BLaER1 (cell line): ENCODE measurements around the gene PERCC1.
A peak's percentile ranks its signal among the peaks of the same experiment; 100 is the strongest.

Experiments
- H3K27ac ChIP-seq: shearing (Covaris generic); formaldehyde crosslinking; 2 replicates; pipeline ENCODE4 v1.8.1; 2022
- H3K27me3 ChIP-seq: shearing (Covaris generic); formaldehyde crosslinking; 2 replicates; pipeline ENCODE4 v1.8.1; 2022
- H3K36me3 ChIP-seq: shearing (Covaris generic); formaldehyde crosslinking; 2 replicates; pipeline ENCODE4 v1.8.1; 2022
- H3K4me1 ChIP-seq: shearing (Covaris generic); formaldehyde crosslinking; 2 replicates; pipeline ENCODE4 v1.8.1; 2022
- H3K4me2 ChIP-seq: shearing (Covaris generic); formaldehyde crosslinking; 2 replicates; pipeline ENCODE4 v1.8.1; 2022
- H3K4me3 ChIP-seq: shearing (Covaris generic); formaldehyde crosslinking; 2 replicates; pipeline ENCODE4 v1.8.1; 2022
- H3K9ac ChIP-seq: shearing (Covaris generic); formaldehyde crosslinking; 2 replicates; pipeline ENCODE4 v1.8.1; 2022
- H3K9me3 ChIP-seq: shearing (Covaris generic); formaldehyde crosslinking; 2 replicates; pipeline ENCODE4 v1.8.1; 2022
- H4K20me1 ChIP-seq: shearing (Covaris generic); formaldehyde crosslinking; 2 replicates; pipeline ENCODE4 v1.8.1; 2022
- Cebpa-rat ChIP-seq: shearing (Covaris generic); IDR thresholded peaks from 2 replicates; pipeline ENCODE4 v1.8.1; 2022

The PERCC1 gene

DNA sequence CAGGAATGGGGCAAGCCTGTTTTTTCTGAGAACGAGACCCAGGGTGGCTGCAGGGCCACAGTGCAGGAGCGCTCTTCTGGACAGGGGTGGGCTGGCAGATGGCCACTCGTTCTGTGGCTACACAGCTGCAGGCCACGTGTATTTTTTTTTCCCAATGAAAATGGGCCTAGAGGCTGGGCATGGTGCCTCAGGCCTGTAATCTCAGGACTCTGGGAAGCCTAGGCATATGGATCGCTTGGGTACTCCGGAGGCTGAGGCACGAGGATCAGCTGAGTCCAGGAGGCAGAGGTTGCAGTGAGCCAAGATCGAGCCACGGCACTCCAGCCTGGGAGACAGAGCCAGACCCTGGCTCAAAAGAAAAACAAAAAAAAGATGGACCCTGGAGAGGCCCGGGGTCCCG lies 23.1 kb upstream of the PERCC1 start:
- peaks cover 94% of the 10 kb centered on the region for H4K20me1 ChIP-seq
- peaks cover 58% of the 10 kb centered on the region for H3K4me1 ChIP-seq
- peak overlapping the region; percentile 99 for H3K4me2 ChIP-seq
- TF ChIP-seq Cebpa-rat = no peak
- no peaks in the 10 kb centered on the region for H3K27me3 ChIP-seq
- peak overlapping the region; percentile 49; the same call in 1 of the 2 replicates for H3K27ac ChIP-seq
- H3K9me3 ChIP-seq = no peaks in the 10 kb centered on the region
- H3K9ac ChIP-seq = peak overlapping the region; percentile 65; the same call in 1 of the 2 replicates
- peak overlapping the region; percentile 76 for H3K4me3 ChIP-seq
- H3K36me3 ChIP-seq = peaks cover 67% of the 10 kb centered on the region

DNA sequence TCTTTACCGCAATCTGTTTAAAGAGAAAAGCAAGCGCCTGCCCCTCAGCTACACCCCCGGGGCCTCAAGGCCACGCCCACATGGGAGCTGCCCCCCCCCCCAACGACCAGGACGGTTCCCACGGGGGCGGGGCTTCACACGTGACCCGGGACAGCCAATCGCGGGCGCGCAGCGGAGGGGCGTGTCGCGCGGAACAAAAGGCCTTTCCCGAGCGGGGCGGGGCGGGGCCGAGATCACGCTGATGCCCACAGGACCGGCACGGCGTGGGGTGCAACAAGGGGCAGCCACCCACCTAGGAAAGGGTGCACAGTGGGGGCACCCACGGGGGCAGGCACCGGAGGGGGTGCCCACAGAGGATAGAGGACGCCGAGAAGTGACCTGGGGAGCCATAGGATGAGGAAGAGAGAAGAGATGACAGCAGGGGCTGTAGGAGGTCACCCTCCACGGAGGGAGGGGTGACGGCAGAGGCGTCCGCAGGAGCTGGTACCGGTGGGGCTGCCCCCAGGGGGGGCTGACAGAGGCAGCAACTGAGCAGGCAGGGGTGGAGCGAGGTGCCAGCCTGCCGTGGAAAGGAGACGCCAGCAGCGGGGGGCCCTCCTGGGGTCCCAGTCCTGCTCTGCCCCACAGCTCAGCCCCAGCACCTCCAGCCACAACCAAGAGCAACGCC lies 22.6 kb upstream of the PERCC1 start:
- H3K4me1 ChIP-seq = peaks cover 63% of the 10 kb centered on the region
- no peaks in the 10 kb centered on the region for H3K27me3 ChIP-seq
- peak overlapping the region; percentile 99 for H3K4me2 ChIP-seq
- peak overlapping the region; percentile 80 for H3K27ac ChIP-seq
- TF ChIP-seq Cebpa-rat = no peak
- H3K9ac ChIP-seq = peak overlapping the region; percentile 79
- H3K9me3 ChIP-seq = no peaks in the 10 kb centered on the region
- H3K4me3 ChIP-seq = peak overlapping the region; percentile 76
- H4K20me1 ChIP-seq = peaks cover 94% of the 10 kb centered on the region
- H3K36me3 ChIP-seq = peaks cover 64% of the 10 kb centered on the region

DNA sequence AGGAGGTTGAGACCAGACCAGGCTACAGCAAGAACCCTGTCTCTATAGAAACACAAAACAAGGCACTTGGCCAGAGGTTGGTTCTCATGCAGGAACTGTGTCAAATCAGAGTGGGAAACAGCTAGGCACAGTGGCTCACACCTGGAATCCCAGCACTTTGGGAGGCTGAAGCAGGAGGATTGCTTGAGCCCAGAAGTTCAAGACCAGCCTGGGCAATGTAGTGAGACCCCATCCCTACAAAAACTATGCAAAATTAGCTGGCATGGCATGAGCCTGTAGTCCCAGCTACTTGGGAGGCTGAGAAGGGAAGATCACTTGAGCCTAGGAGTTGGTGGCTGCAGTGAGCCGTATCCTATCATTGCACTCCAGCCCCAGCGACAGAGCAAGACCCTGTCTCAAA lies 18.0 kb upstream of the PERCC1 start:
- H4K20me1 ChIP-seq = peaks cover 61% of the 10 kb centered on the region
- H3K4me1 ChIP-seq = peaks cover 62% of the 10 kb centered on the region
- no peaks in the 10 kb centered on the region for H3K27me3 ChIP-seq
- H3K9me3 ChIP-seq = no peaks in the 10 kb centered on the region
- H3K4me3 ChIP-seq = no peak overlapping the region
- no peak overlapping the region for H3K27ac ChIP-seq
- H3K4me2 ChIP-seq = peak overlapping the region; percentile 96
- 0 out of 2 replicates have a peak overlapping the region, but pooled peaks have one; percentile 53 for H3K9ac ChIP-seq
- peaks cover 32% of the 10 kb centered on the region for H3K36me3 ChIP-seq
- no peak for TF ChIP-seq Cebpa-rat

DNA sequence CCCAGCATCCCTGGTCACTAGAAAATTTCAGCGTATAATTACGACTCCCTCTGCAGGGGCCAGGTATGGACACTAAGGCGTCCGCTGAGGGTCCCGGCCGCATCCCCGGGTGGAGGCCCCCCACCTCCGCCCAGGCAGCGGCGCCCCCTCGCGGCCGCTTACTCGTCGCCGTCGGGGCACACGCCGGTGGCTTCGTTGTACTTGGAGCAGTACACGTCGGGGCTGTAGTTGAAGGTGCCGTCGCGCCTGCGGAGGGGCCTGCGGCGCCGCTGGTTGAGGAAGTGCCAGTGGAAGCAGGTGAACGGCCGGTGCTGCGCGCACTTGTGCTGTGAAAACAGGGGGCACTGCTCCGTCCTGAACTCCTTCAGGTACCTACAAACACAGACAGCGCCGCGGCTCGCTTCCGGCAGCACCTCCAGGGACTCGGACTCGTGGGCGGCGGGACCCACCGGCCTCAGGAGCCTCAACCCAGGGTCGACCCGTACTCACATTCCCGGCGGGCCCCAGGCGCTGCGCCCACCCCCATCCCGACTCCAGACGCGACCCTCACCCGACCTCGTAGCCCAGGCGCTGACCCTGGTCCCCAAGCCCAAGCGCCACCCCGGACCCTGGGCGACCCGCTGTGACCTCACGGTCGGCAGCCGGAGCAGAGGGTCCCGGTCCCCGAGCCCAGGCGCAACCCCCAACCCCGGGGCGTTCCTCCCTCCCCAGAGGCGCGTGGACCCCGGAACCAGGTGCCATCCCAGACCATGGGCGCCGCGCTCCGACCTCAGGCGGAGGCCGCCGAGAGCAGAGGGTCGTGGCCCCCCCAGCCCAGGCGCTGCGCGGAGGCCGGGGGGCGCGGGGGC lies 17.0 kb upstream of the PERCC1 start:
- Histone ChIP-seq H3K4me2 (peak overlapping the region; percentile 96), H3K36me3 (peaks cover 41% of the 10 kb centered on the region), H3K4me3 (peak overlapping the region; percentile 98)

DNA sequence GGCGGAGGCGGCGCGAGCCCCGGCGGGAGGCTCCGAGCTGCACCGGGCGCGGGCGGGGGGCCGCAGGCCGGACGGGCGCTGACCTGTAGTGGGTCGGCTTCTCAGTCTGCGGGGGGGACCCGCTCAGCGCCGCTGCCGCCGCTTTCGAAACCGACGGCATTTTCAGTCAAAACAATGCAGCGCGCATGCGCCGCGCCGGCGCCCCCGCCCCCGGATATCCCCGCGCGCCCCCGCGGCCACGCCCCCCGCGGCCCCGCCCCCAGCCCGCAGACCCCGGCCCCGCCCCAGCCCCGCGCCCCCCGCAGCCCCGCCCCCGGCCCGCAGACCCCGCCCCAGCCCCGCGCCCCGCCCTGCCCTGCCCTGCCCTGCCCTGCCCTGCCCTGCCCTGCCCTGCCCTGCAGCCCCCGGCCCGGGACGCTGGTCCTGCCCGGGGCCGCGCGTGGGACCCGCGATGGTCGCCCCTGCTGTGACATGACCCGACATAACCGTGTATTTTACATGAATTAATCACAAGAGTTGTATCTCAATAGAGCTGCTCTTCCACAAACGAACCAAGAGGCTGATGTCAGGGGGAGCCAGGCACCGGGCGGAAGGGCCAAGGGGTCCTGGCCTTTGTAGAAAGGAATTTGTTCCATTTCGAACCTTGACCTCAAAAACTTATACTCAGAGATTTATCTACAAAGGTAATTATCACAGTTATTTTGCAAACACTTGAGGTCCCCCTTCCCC lies 16.2 kb upstream of the PERCC1 start, which contains the start of gene UNKL:
UNKL (minus strand) TSS at position 173 of the 729 bp plus-strand sequence; CDS start at position 160, 13 bp downstream.
- Histone ChIP-seq H3K27ac (peak within 1 kb of the TSS; percentile 96), H4K20me1 (peaks cover 46% of the 10 kb centered on the region)

More for the DNA sequence above, 17.0 kb upstream of the PERCC1 start:
- Histone ChIP-seq H3K27me3 (no peaks in the 10 kb centered on the region), H4K20me1 (peaks cover 53% of the 10 kb centered on the region), H3K9ac (peak overlapping the region; percentile 96), H3K27ac (peak overlapping the region; percentile 96), H3K4me1 (peaks cover 64% of the 10 kb centered on the region), H3K9me3 (no peaks in the 10 kb centered on the region)
- TF ChIP-seq Cebpa-rat = no peak

DNA sequence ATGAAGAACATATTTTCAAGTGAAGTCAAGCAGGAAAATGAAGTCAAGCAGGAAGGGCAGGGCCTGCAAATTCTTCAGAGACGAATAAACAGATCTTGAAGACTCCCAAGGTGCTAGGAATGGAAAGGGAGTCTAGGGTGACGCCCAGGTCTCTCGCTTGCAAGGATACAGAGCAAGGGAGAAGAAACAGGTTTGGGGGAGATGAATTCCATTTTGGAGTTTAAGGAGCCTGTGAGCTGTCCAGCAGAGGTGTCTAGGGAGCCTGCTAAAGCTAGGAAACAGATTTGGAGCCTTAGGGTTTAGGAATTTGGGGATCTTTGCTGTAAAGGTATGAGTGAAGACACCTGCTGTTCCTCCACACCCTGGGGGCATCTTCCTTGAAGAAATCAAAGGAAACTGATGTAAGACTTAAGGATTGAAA lies 14.3 kb upstream of the PERCC1 start:
- Histone ChIP-seq H3K27me3 (no peaks in the 10 kb centered on the region), H3K27ac (no peak overlapping the region), H3K4me2 (no peak overlapping the region), H4K20me1 (peaks cover 34% of the 10 kb centered on the region), H3K4me1 (peaks cover 61% of the 10 kb centered on the region), H3K4me3 (no peak overlapping the region), H3K9ac (no peak overlapping the region), H3K36me3 (peaks cover 23% of the 10 kb centered on the region), H3K9me3 (no peaks in the 10 kb centered on the region)
- no peak for TF ChIP-seq Cebpa-rat

More for the DNA sequence above, 16.2 kb upstream of the PERCC1 start, which contains the start of gene UNKL:
- H3K9ac ChIP-seq = peak within 1 kb of the TSS; percentile 96
- H3K9me3 ChIP-seq = no peaks in the 10 kb centered on the region
- peak within 1 kb of the TSS; percentile 96 for H3K4me2 ChIP-seq
- no peak for TF ChIP-seq Cebpa-rat
- no peaks in the 10 kb centered on the region for H3K27me3 ChIP-seq
- peak within 1 kb of the TSS; percentile 98 for H3K4me3 ChIP-seq
- peaks cover 41% of the 10 kb centered on the region for H3K36me3 ChIP-seq
- peaks cover 65% of the 10 kb centered on the region for H3K4me1 ChIP-seq

DNA sequence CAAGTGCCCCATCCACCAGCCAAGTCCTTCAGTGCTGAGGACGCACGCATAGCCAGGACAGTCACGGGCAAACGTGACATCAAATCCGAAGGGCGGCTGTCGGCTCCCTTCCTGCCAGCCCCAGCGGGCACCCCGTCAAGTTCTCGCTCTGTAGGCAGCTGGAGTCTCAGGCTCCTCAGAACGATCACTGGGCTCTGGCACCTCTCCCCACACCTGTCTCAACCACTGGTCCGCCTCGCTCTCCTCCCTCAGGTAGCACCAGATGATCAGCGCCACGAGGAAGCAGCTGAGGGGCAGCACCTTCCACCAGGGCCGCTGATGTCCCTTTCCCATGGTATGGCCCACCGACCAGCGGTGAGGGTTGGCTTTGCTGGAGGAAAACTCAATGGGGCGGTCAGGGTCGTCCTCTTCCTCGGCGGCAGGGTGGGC lies 10.8 kb upstream of the PERCC1 start:
- H3K27ac ChIP-seq = peak overlapping the region; percentile 88
- peak overlapping the region; percentile 99 for H3K4me2 ChIP-seq
- H3K9me3 ChIP-seq = no peaks in the 10 kb centered on the region
- H4K20me1 ChIP-seq = peaks cover 8% of the 10 kb centered on the region; the same call in 1 of the 2 replicates
- peak overlapping the region; percentile 94 for H3K9ac ChIP-seq
- H3K4me3 ChIP-seq = peak overlapping the region; percentile 90
- peaks cover 13% of the 10 kb centered on the region for H3K36me3 ChIP-seq
- no peaks in the 10 kb centered on the region for H3K27me3 ChIP-seq
- TF ChIP-seq Cebpa-rat = no peak
- H3K4me1 ChIP-seq = peaks cover 35% of the 10 kb centered on the region

DNA sequence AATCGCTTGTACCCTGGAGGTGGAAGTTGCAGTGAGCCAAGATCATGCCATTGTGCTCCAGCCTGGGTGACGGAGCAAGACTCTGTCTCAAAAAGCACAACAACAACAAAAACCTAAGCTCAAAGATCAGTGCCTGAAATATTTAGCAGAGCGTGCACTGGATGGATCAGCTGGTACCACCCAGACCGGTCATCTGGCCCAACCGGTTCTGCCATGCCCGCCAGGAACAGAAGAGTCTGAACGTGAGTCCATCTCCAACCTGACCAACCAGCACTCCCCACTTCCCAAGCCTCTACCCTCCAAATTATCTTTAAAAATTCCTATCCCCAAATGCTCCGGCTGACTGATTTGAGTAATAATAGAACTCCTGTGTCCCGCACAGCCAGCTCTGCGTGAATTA lies 8.8 kb upstream of the PERCC1 start:
- H3K4me2 ChIP-seq = no peak overlapping the region
- H3K9me3 ChIP-seq = no peaks in the 10 kb centered on the region
- no peak overlapping the region for H3K9ac ChIP-seq
- peaks cover 8% of the 10 kb centered on the region; the same call in 1 of the 2 replicates for H4K20me1 ChIP-seq
- H3K36me3 ChIP-seq = peaks cover 13% of the 10 kb centered on the region
- H3K27me3 ChIP-seq = no peaks in the 10 kb centered on the region
- H3K4me1 ChIP-seq = peaks cover 36% of the 10 kb centered on the region
- H3K27ac ChIP-seq = 0 out of 2 replicates have a peak overlapping the region, but pooled peaks have one; percentile 88
- TF ChIP-seq Cebpa-rat = no peak
- no peak overlapping the region for H3K4me3 ChIP-seq

DNA sequence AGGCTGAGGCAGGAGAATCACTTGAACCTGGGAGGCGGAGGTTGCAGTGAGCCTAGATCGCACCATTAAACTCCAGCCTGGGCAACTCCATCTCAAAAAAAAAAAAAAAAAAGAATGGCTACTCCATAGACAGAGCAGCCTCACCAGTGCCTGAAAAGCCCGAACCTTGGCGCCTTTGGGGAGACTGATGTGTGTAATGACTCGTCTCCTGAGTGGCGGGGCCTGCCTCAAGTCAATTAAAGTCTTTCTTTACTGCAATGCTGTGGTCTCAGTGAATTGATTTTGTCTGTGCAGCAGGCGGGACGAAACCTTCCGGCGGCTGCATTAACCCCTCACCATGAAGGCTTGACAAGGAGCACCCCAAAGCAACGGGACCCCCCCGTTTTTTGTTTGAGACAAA lies 6.8 kb upstream of the PERCC1 start:
- Histone ChIP-seq H3K4me2 (no peak overlapping the region), H3K4me1 (peaks cover 34% of the 10 kb centered on the region), H3K4me3 (no peak overlapping the region), H3K36me3 (no peaks in the 10 kb centered on the region), H3K27ac (no peak overlapping the region), H4K20me1 (peaks cover 8% of the 10 kb centered on the region; the same call in 1 of the 2 replicates), H3K9me3 (no peaks in the 10 kb centered on the region), H3K9ac (no peak overlapping the region), H3K27me3 (no peaks in the 10 kb centered on the region)
- TF ChIP-seq Cebpa-rat = no peak
